ENCODE measurements around the gene C1QL4.

The C1QL4 gene

GRCh38 chr12:49296836-49297694 lies 39.9 kb downstream of the C1QL4 start:
- no peaks in the 10 kb centered on the region for H3K27me3 ChIP-seq (ENCODE audit: low read depth, low read length)
- H3K4me2 ChIP-seq (ENCODE audit: low read length) = peak overlapping the region; percentile 40
- H4K20me1 ChIP-seq (ENCODE audit: insufficient read depth, low read length) = no peaks in the 10 kb centered on the region
- H2AFZ ChIP-seq (ENCODE audit: low read depth, low read length) = no peak overlapping the region
- peak overlapping the region; percentile 52 for H3K4me3 ChIP-seq (ENCODE audit: low read length)
- no peaks in the 10 kb centered on the region for H3K79me2 ChIP-seq (ENCODE audit: low read length)
- H3K4me1 ChIP-seq (ENCODE audit: low read length) = 0 out of 2 replicates have a peak, but pooled peaks cover 4% of the 10 kb centered on the region
- H3K9ac ChIP-seq (ENCODE audit: low read length) = no peak overlapping the region
- no peaks in the 10 kb centered on the region for H3K9me3 ChIP-seq (ENCODE audit: insufficient read depth, low read length)
- TF ChIP-seq EZH2phosphoT487 (IDR thresholded peaks at IDR 0.05; ENCODE audit: low read depth) (no peak), CTCF (IDR thresholded peaks at IDR 0.05; ENCODE audit: low read depth, low read length) (no peak; the same call in 1 of the 2 replicates)
- H3K36me3 ChIP-seq (replicated peaks; ENCODE audit: low read depth, low read length) = no peaks in the 10 kb centered on the region
- no peak overlapping the region for H3K27ac ChIP-seq (ENCODE audit: low read length)

DNA sequence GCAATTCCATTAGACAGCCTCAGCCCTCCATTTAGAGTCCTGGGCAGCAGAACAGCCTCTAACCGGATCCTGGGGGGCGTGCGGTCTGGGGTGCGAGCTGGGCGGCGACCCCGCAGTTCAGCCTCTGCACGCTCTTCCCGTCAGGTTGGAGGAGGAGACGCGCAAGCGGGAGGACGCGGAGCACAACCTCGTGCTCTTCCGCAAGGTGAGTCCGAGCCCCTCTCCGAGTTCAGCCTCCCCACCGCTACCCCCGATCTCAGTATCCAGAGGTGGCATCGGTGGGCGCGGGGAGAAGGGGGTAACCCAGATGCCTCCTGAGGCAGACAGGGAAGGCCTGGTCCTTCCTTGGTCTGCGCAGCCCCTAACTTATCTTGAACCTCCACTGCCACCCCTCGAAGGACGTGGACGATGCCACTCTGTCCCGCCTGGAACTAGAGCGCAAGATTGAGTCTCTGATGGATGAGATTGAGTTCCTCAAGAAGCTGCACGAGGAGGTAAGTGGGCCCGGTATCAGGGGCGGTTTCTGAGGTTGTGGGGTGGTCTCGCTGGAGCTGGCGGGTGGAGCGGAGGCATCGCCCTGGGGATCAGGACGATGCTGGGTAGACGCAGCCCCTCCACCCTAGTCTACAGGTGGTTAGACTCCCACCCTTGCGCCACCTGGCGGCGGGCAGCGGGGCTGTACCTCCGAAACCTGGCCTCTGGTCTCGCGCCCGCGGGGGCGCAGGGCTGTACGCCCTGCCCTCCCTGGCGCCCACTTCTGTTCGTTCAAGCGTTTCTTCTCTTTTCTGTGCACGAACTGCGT lies 40.8 kb downstream of the C1QL4 start:
- Histone ChIP-seq H3K9ac (ENCODE audit: low read length) (no peak overlapping the region), H3K4me2 (ENCODE audit: low read length) (no peak overlapping the region), H3K9me3 (ENCODE audit: insufficient read depth, low read length) (no peaks in the 10 kb centered on the region), H3K36me3 (replicated peaks; ENCODE audit: low read depth, low read length) (no peaks in the 10 kb centered on the region), H3K4me1 (ENCODE audit: low read length) (0 out of 2 replicates have a peak, but pooled peaks cover 4% of the 10 kb centered on the region), H3K27ac (ENCODE audit: low read length) (no peak overlapping the region), H3K4me3 (ENCODE audit: low read length) (no peak overlapping the region), H4K20me1 (ENCODE audit: insufficient read depth, low read length) (no peaks in the 10 kb centered on the region), H2AFZ (ENCODE audit: low read depth, low read length) (no peak overlapping the region), H3K79me2 (ENCODE audit: low read length) (no peaks in the 10 kb centered on the region), H3K27me3 (ENCODE audit: low read depth, low read length) (no peaks in the 10 kb centered on the region)
- no peak for TF ChIP-seq EZH2phosphoT487 (IDR thresholded peaks at IDR 0.05; ENCODE audit: low read depth)
- peak; percentile 49 for TF ChIP-seq CTCF (IDR thresholded peaks at IDR 0.05; ENCODE audit: low read depth, low read length)

DNA sequence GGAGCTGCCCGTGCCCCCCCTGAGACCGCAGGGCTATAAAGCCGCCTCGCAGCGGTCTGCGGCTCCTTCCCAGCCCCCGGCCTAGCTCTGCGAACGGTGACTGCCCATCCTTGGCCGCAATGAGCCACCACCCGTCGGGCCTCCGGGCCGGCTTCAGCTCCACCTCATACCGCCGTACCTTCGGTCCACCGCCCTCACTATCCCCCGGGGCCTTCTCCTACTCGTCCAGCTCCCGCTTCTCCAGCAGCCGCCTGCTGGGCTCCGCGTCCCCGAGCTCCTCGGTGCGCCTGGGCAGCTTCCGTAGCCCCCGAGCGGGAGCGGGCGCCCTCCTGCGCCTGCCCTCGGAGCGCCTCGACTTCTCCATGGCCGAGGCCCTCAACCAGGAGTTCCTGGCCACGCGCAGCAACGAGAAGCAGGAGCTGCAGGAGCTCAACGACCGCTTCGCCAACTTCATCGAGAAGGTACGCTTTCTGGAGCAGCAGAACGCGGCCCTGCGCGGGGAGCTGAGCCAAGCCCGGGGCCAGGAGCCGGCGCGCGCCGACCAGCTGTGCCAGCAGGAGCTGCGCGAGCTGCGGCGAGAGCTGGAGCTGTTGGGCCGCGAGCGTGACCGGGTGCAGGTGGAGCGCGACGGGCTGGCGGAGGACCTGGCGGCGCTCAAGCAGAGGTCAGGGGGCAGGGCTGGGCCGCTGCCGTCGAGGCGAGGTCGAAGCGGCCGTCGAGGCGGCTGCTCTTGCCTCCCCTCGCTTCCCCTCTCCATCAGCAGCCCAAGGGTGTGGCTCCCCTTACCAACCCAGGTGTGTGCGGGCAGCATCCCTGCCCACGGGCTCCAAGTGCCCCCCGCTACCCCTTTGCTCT lies 41.7 kb downstream of the C1QL4 start, which contains the start of gene PRPH:
PRPH (plus strand) TSS at position 66 of the 855 bp plus-strand sequence; CDS start at position 120, 54 bp downstream.
- Histone ChIP-seq H3K79me2 (ENCODE audit: low read length) (no peaks in the 10 kb centered on the region), H3K9me3 (ENCODE audit: insufficient read depth, low read length) (no peaks in the 10 kb centered on the region), H2AFZ (ENCODE audit: low read depth, low read length) (no peak within 1 kb of the TSS), H4K20me1 (ENCODE audit: insufficient read depth, low read length) (no peaks in the 10 kb centered on the region), H3K36me3 (replicated peaks; ENCODE audit: low read depth, low read length) (no peaks in the 10 kb centered on the region), H3K4me3 (ENCODE audit: low read length) (no peak within 1 kb of the TSS), H3K4me2 (ENCODE audit: low read length) (no peak within 1 kb of the TSS), H3K27ac (ENCODE audit: low read length) (no peak within 1 kb of the TSS), H3K27me3 (ENCODE audit: low read depth, low read length) (no peaks in the 10 kb centered on the region), H3K4me1 (ENCODE audit: low read length) (0 out of 2 replicates have a peak, but pooled peaks cover 4% of the 10 kb centered on the region), H3K9ac (ENCODE audit: low read length) (no peak within 1 kb of the TSS)
- no peak for TF ChIP-seq EZH2phosphoT487 (IDR thresholded peaks at IDR 0.05; ENCODE audit: low read depth)
- no peak for TF ChIP-seq CTCF (IDR thresholded peaks at IDR 0.05; ENCODE audit: low read depth, low read length)

Measured in OCI-LY3 (cell line).